H1 (cell line): ENCODE data around the gene PAQR5. TPM values are rescaled to one million over a fixed set of nuclear protein-coding genes. Genes with fewer than 3 reads are reported as not detected.

Experiments used
- RNF2 ChIP-seq: fragments of 200-900, 300-1000 bp; sonication (generic); IDR thresholded peaks from 2 replicates; pipeline ENCODE4 v1.7.1; 2016; ENCODE audit warnings: borderline replicate concordance, low read depth, mild to moderate bottlenecking, antibody characterized with exemption, low read length; ENCODE audit not compliant: poor library complexity, severe bottlenecking; ENCODE audit errors: missing control alignments
- polyA plus RNA-seq, 7 experiments: library from polyadenylated mRNA; depleted of rRNA in 3 of 7; stranded (reverse) in 5 of 7; unstranded in 2 of 7; fragments of >200 nt in 5 of 7; fragments of 200-250 nt in 2 of 7; gene quantifications; 1 replicate in 5 of 7; 2 replicates in 1 of 7; 4 replicates in 1 of 7; pipeline versions ENCODE4 v1.2.1 to v1.2.3, GENCODE V29; 2011 to 2013; ENCODE audit warnings: missing spikeins in 2 of 7, mixed read lengths in 2 of 7
- total RNA-seq: library from RNA; stranded (reverse); fragmentation: NEBNext Ultra II Directional; extraction: Animal tissue kit (Norgen Biotek cat#: 25700); gene quantifications from 2 replicates; pipeline ENCODE4 v1.2.1, GENCODE V29; 2021

The PAQR5 gene
- total and polyA plus RNA-seq, 2 of the 8 experiments (the other 6 are each of a cell fraction or from before 2014, with no cell fraction given): 8.7 to 18.1 TPM

DNA sequence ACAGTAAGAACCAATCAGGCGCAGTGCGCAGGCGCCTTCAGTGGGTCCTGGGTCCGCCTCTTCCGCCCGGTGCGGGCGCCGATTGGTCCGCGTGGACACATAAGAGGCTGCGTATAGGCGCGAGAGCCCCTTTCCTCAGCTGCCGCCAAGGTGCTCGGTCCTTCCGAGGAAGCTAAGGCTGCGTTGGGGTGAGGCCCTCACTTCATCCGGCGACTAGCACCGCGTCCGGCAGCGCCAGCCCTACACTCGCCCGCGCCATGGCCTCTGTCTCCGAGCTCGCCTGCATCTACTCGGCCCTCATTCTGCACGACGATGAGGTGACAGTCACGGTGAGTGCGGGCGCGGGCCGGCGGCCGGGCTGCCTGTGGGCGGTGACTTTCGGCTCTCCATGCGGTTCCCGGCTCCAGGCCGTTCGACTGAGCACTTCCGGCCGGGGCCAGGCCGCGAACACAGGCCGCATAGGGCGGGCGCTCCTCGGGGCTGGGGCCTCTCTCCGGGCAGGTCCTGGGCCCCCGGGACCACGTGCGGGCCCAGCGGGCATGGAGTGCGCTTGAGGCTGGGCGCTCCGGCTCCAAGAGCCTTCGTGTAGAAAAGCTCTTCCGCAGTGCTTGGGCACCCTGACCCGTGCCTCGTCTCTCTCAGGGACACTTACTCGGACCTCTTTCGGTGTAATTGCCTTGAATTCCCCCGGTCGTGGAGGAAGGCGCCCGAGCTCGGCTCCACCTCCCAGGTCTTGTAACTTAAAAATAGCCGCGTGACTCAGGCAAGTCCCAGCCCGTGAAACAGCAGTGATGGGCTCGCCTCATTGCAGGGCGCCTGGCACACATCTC is 154.2 kb downstream of the PAQR5 start, which contains the start of gene RPLP1 (continued):
- no peak for TF ChIP-seq RNF2
